IMR-90 (cell line): ENCODE data around the gene NTSR2. TPM values are rescaled to one million over a fixed set of nuclear protein-coding genes. Genes with fewer than 3 reads are reported as not detected.

Source experiments
- RCOR1 ChIP-seq: IDR thresholded peaks from 2 replicates; pipeline ENCODE4 v1.6.1; 2012; ENCODE audit warnings: mild to moderate bottlenecking, low read length, improper control_type of control experiment; ENCODE audit not compliant: insufficient replicate concordance
- polyA plus RNA-seq, 3 experiments: library from polyadenylated mRNA; depleted of rRNA; stranded (reverse); fragments of >200 nt; gene quantifications; 2 replicates each; pipeline ENCODE4 v1.2.3, GENCODE V29; 2012; ENCODE audit warnings: low replicate concordance in 1 of 3
- total RNA-seq: library from RNA; depleted of rRNA; stranded (reverse); fragments of >200 nt; gene quantifications from 2 replicates; pipeline ENCODE4 v1.2.3, GENCODE V29; 2012
- TF ChIP-seq, protein P1 (sequence below): conservative IDR thresholded peaks from 2 replicates; pipeline ENCODE4 v1.5.1; 2012; ENCODE audit warnings: mild to moderate bottlenecking, low read depth, low read length, improper control_type of control experiment

Gene NTSR2
- total and polyA plus RNA-seq, 2 of the 4 experiments (the other 2 are of a cell fraction), result not detected

DNA sequence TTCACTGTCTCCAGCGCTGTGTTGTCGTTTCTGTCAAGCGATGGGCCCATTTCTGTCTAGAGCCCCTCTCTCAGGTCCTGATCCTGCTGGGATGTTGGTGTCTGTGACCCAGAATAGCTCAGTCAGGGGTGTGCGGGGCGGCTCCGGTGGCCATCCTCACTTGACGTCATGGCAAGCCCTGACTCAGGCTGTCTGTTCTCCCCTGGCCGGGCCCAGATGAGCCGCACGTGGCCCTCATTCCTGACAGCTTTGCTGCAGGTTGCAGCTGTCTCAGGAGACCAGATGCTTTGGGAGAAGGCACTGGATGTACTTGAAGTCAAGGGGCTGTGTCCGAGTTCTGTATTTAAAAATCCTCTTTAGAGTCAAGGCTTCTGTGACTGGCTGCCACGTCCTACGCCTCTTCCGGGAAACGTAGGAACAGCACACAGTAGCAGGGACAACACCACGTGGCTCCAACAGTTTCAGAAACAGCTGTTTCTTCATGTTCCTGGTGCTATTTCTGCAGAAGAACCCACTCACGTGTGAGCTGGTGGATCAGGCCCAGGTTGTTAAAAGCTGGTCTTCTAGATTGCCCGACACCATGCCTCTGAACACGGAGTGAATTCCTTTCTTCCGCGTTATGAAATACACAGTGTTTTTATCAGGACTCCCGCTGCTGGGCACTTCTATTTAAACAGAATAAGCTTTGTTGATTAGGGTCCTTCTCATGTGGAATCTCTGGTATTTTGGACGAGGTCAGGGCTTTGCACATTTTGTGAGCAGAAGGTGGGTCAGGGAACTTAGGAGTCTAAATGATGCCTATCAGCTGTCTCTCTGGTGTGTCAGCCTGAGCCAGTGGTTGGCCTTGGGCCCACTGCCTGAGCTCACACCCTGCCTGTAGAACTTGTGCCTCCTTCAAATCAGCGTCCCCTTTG lies 28.3 kb upstream of the NTSR2 start (continued):
- TF ChIP-seq, protein P1, sequence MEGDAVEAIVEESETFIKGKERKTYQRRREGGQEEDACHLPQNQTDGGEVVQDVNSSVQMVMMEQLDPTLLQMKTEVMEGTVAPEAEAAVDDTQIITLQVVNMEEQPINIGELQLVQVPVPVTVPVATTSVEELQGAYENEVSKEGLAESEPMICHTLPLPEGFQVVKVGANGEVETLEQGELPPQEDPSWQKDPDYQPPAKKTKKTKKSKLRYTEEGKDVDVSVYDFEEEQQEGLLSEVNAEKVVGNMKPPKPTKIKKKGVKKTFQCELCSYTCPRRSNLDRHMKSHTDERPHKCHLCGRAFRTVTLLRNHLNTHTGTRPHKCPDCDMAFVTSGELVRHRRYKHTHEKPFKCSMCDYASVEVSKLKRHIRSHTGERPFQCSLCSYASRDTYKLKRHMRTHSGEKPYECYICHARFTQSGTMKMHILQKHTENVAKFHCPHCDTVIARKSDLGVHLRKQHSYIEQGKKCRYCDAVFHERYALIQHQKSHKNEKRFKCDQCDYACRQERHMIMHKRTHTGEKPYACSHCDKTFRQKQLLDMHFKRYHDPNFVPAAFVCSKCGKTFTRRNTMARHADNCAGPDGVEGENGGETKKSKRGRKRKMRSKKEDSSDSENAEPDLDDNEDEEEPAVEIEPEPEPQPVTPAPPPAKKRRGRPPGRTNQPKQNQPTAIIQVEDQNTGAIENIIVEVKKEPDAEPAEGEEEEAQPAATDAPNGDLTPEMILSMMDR, result no peak
- TF ChIP-seq RCOR1, result peak; percentile 13
